Mesothelial cell of epicardium (in vitro differentiated cells): Measurements from ENCODE around the gene ADAM22. TPM values are rescaled to one million over a fixed set of nuclear protein-coding genes. Genes with fewer than 3 reads are reported as not detected.
A peak's percentile ranks its signal among the peaks of the same experiment; 100 is the strongest.

Experiments used
- DNase-seq, 2 experiments: peaks; one replicate each; pipeline ENCODE4 v3.0.0; 2021; ENCODE audit warnings: low spot score in 2 of 2; ENCODE audit not compliant: unreplicated experiment in 2 of 2
- H3K27ac Mint-ChIP-seq: 2 replicates; pipeline ENCODE4 v1.8.0; 2021; ENCODE audit warnings: mixed read lengths
- H3K27me3 Mint-ChIP-seq: 2 replicates; pipeline ENCODE4 v1.8.0; 2021; ENCODE audit warnings: low read depth, mixed read lengths
- H3K36me3 Mint-ChIP-seq: 2 replicates; pipeline ENCODE4 v1.8.0; 2021; ENCODE audit warnings: mixed read lengths
- H3K4me1 Mint-ChIP-seq: 2 replicates; pipeline ENCODE4 v1.8.0; 2021; ENCODE audit warnings: mixed read lengths
- H3K4me3 Mint-ChIP-seq: 2 replicates; pipeline ENCODE4 v1.8.0; 2021; ENCODE audit warnings: mild to moderate bottlenecking, moderate library complexity, mixed read lengths
- H3K9me3 Mint-ChIP-seq: 2 replicates; pipeline ENCODE4 v1.8.0; 2021; ENCODE audit warnings: mixed read lengths
- CTCF ChIP-seq: fragments of 200-600 bp; sonication (generic); IDR thresholded peaks from one replicate; pipeline ENCODE4 v1.5.0; 2021; ENCODE audit warnings: antibody characterized with exemption; ENCODE audit not compliant: unreplicated experiment
- total RNA-seq: library from RNA; stranded (reverse); gene quantifications from 3 replicates; pipeline ENCODE4 v1.2.1, GENCODE V29; 2021

The ADAM22 gene
- total RNA-seq, 1 donor from 2014 or later: 6.3 TPM

- no peak for TF ChIP-seq CTCF
These were observed 187.3 kb downstream of the ADAM22 start for GRCh38 chr7:88121335-88121734.

GRCh38 chr7:88127637-88128290 lies 193.7 kb downstream of the ADAM22 start:
- H3K36me3 Mint-ChIP-seq: no peaks in the 10 kb centered on the region
- no peaks in the 10 kb centered on the region for H3K4me1 Mint-ChIP-seq
- no peaks in the 10 kb centered on the region for H3K27me3 Mint-ChIP-seq
- H3K4me3 Mint-ChIP-seq: no peak overlapping the region
- TF ChIP-seq CTCF: no peak
- DNase-seq: no peak
- H3K27ac Mint-ChIP-seq: no peak overlapping the region
- no peaks in the 10 kb centered on the region for H3K9me3 Mint-ChIP-seq

More at GRCh38 chr7:88121335-88121734, 187.3 kb downstream of the ADAM22 start:
- no peak overlapping the region for H3K4me3 Mint-ChIP-seq
- H3K4me1 Mint-ChIP-seq: peaks cover 2% of the 10 kb centered on the region
- H3K9me3 Mint-ChIP-seq: no peaks in the 10 kb centered on the region
- DNase-seq: no peak
- H3K27me3 Mint-ChIP-seq: no peaks in the 10 kb centered on the region
- no peaks in the 10 kb centered on the region for H3K36me3 Mint-ChIP-seq
- H3K27ac Mint-ChIP-seq: no peak overlapping the region

- TF ChIP-seq CTCF: no peak
- Mint-ChIP-seq H3K27me3 (no peaks in the 10 kb centered on the region), H3K4me3 (no peak overlapping the region), H3K27ac (no peak overlapping the region), H3K9me3 (no peaks in the 10 kb centered on the region), H3K4me1 (no peaks in the 10 kb centered on the region), H3K36me3 (no peaks in the 10 kb centered on the region)
- no peak for DNase-seq
These were observed 198.7 kb downstream of the ADAM22 start for GRCh38 chr7:88132725-88133124.

- no peaks in the 10 kb centered on the region for H3K9me3 Mint-ChIP-seq
- H3K27ac Mint-ChIP-seq: peak overlapping the region; percentile 66
- DNase-seq: no peak
- no peak for TF ChIP-seq CTCF
- no peak overlapping the region for H3K4me3 Mint-ChIP-seq
- H3K36me3 Mint-ChIP-seq: no peaks in the 10 kb centered on the region
- no peaks in the 10 kb centered on the region for H3K27me3 Mint-ChIP-seq
- H3K4me1 Mint-ChIP-seq: peaks cover 8% of the 10 kb centered on the region
These were observed 206.9 kb downstream of the ADAM22 start for GRCh38 chr7:88140947-88141346.

GRCh38 chr7:88141479-88141878 lies 207.4 kb downstream of the ADAM22 start:
- H3K4me1 Mint-ChIP-seq: peaks cover 8% of the 10 kb centered on the region
- DNase-seq: no peak
- no peak overlapping the region for H3K27ac Mint-ChIP-seq
- H3K36me3 Mint-ChIP-seq: no peaks in the 10 kb centered on the region
- TF ChIP-seq CTCF: no peak
- no peaks in the 10 kb centered on the region for H3K27me3 Mint-ChIP-seq
- no peak overlapping the region for H3K4me3 Mint-ChIP-seq
- no peaks in the 10 kb centered on the region for H3K9me3 Mint-ChIP-seq
